ENCODE data around the gene ERCC6.

ERCC6 gene

GRCh38 chr10:49562893-49563292 lies 24.0 kb upstream of the ERCC6 start:
- H3K4me3 ChIP-seq (ENCODE audit: low read depth, low read length) = no peak overlapping the region
- TF ChIP-seq CTCF (IDR thresholded peaks at IDR 0.05; ENCODE audit: low read depth, low read length) = no peak

GRCh38 chr10:49560526-49560925 lies 21.6 kb upstream of the ERCC6 start:
- no peak overlapping the region for H3K4me3 ChIP-seq (ENCODE audit: low read depth, low read length)
- no peak for TF ChIP-seq CTCF (IDR thresholded peaks at IDR 0.05; ENCODE audit: low read depth, low read length)

GRCh38 chr10:49559476-49559875 lies 20.6 kb upstream of the ERCC6 start:
- no peak for TF ChIP-seq CTCF (IDR thresholded peaks at IDR 0.05; ENCODE audit: low read depth, low read length)
- no peak overlapping the region for H3K4me3 ChIP-seq (ENCODE audit: low read depth, low read length)

GRCh38 chr10:49558190-49558589 lies 19.3 kb upstream of the ERCC6 start:
- no peak overlapping the region for H3K4me3 ChIP-seq (ENCODE audit: low read depth, low read length)
- no peak for TF ChIP-seq CTCF (IDR thresholded peaks at IDR 0.05; ENCODE audit: low read depth, low read length)

GRCh38 chr10:49557681-49558080 lies 18.8 kb upstream of the ERCC6 start:
- no peak overlapping the region for H3K4me3 ChIP-seq (ENCODE audit: low read depth, low read length)
- no peak for TF ChIP-seq CTCF (IDR thresholded peaks at IDR 0.05; ENCODE audit: low read depth, low read length)

GRCh38 chr10:49556723-49557122 lies 17.8 kb upstream of the ERCC6 start:
- no peak for TF ChIP-seq CTCF (IDR thresholded peaks at IDR 0.05; ENCODE audit: low read depth, low read length)

GRCh38 chr10:49552277-49552676 lies 13.4 kb upstream of the ERCC6 start:
- no peak for TF ChIP-seq CTCF (IDR thresholded peaks at IDR 0.05; ENCODE audit: low read depth, low read length)

More at GRCh38 chr10:49556723-49557122, 17.8 kb upstream of the ERCC6 start:
- no peak overlapping the region for H3K4me3 ChIP-seq (ENCODE audit: low read depth, low read length)

More at GRCh38 chr10:49552277-49552676, 13.4 kb upstream of the ERCC6 start:
- no peak overlapping the region for H3K4me3 ChIP-seq (ENCODE audit: low read depth, low read length)
